Activated effector memory CD4-positive, alpha-beta T cell treated with Interleukin-2 at 50 U/mL for 16 hours (primary cell): ENCODE data around the gene PEX14.

Experiments used
- DNase-seq: peaks from one replicate; pipeline ENCODE4 v3.0.0-alpha.2; 2020

Gene PEX14

DNA sequence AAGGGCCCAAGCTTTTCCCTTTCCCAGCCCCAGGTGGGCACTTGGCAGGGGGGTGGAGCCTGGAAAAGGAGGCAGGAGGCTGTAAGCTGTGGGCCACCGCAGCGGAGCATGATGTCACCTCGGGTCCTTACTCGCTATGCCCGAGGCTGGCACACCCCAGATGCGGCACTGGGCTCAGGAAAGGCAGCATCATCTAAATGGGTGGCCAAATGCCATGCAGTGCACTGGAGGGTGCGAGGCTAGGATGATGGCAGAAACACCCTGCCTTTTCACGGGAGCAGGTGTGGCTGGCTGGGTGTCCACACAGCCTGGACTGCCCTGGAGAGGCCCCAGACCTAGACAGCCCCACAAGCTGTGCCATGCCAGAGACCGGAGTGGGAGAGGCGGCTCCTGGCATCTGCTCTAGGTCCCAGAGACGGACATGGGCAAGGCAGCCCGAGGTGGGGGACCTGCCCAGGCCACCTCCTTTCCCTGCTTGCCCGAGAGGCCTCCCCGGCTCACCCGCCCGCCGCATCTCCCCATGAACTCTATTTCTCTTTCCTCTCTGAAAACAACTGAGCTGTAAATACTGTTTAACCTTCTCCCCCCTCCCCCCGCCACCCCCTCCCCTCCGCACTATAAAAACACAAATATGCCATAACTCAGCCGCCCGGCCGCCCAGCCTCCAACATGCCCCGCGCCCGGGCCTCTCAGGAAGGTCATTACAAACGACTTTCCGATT, 197.0 kb downstream of the PEX14 start:
- DNase-seq, result no peak

- DNase-seq, result no peak
Observed at GRCh38 chr1:10672343-10673050, 197.7 kb downstream of the PEX14 start.

GRCh38 chr1:10673109-10673711, 198.5 kb downstream of the PEX14 start:
- DNase-seq, result no peak

DNA sequence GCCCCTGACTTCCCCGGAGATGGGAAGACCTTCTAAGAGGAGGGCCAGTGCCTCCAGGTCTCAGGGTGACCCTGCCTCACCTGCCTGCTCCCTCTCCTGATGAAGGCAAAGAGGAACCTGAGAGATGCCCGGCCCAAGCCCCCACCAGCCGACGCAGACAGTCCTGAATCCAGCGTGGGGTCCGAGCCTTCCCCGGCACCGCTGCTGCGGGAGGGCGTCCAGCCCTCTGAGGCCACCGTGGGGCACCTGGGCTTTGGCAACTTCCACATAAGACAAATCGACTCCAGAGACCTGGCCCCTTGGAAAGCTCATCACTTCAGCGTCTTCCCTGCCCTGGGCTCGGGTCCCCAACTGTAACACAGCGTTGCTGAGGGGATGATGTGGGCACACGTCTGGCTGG, 199.5 kb downstream of the PEX14 start:
- DNase-seq, result no peak

- DNase-seq, result no peak
Observed at GRCh38 chr1:10674700-10675609, 200.2 kb downstream of the PEX14 start.

DNA sequence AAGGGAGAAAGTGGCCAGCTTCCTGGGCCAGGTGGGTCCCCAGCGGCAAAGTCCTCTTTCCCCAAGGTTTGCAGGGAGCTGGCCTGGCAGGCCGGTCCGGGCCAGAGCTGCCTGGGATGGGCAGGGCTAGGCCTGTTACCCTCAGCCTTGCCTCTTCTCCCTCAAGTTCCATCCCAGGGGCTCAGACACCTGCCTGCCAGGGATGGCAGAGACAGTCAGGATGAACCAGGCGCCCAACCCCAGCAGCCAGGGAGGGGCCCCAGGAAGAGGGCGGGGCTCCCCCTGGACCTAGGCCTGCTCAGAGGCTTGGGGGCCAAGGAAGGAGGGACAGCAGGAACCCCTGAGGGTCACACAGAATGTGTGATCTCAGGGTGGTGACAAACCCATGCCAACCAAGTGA, 201.1 kb downstream of the PEX14 start:
- DNase-seq, result no peak

DNA sequence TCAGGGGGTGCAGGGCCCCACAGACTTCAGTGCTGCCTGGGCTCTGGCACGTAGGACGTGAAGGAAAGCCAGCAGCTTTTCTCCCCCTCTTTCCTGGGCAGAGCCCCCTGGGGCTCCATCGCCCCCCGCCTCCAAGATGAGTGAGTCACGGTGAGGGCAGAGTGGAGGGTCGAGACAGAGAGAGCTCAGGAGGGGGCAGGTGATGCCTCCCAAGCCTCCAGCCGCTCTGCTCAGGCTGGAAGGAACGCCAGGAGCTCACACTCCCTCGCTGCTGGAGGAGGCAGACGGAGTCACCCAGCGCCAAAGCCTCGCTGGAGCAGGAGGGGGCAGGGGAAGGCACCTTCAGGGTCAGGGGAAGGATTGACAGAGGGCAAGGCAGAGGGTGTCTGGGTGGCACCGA, 202.2 kb downstream of the PEX14 start:
- no peak for DNase-seq

- DNase-seq, result no peak
Observed at GRCh38 chr1:10677491-10678391, 203.0 kb downstream of the PEX14 start.

GRCh38 chr1:10678402-10678801, 203.7 kb downstream of the PEX14 start:
- no peak for DNase-seq

DNA sequence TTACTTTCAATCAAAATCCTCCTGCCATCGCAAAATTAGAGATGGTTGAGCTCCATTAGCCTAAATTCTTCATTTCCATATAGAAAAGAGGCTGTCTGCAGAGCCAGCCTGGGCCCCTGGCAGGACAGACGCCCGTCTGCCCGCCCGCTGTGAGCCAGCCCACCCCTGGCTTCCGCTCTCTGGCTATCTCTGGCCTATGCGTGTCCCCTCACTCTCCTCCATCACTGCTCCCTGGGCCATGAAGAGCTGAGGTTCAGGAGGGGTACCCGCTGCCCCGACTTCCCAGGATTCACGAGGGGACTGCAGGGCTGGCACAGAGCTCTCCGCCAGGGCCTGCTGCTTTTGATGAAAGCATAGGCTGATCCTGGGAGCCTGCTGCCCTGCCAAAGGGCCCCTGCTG, 204.1 kb downstream of the PEX14 start:
- DNase-seq, result no peak

GRCh38 chr1:10679496-10680220, 204.9 kb downstream of the PEX14 start:
- DNase-seq, result no peak
